ENCODE measurements around the gene TANC1.

GRCh38 chr2:159118115-159118858 is 149.8 kb downstream of the TANC1 start:
- TF ChIP-seq, protein P1, sequence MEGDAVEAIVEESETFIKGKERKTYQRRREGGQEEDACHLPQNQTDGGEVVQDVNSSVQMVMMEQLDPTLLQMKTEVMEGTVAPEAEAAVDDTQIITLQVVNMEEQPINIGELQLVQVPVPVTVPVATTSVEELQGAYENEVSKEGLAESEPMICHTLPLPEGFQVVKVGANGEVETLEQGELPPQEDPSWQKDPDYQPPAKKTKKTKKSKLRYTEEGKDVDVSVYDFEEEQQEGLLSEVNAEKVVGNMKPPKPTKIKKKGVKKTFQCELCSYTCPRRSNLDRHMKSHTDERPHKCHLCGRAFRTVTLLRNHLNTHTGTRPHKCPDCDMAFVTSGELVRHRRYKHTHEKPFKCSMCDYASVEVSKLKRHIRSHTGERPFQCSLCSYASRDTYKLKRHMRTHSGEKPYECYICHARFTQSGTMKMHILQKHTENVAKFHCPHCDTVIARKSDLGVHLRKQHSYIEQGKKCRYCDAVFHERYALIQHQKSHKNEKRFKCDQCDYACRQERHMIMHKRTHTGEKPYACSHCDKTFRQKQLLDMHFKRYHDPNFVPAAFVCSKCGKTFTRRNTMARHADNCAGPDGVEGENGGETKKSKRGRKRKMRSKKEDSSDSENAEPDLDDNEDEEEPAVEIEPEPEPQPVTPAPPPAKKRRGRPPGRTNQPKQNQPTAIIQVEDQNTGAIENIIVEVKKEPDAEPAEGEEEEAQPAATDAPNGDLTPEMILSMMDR (IDR thresholded peaks at IDR 0.05) = peak; percentile 92 to 95 (median 93)
- no peak for TF ChIP-seq POLR2A (IDR thresholded peaks at IDR 0.05)

All from testis (tissue), 2 donors.